ENCODE results near the gene KIAA1958.

- no peak for TF ChIP-seq CTCF (IDR thresholded peaks at IDR 0.05)
- TF ChIP-seq POLR2A (IDR thresholded peaks at IDR 0.05), result no peak
- TF ChIP-seq POLR2AphosphoS5 (IDR thresholded peaks at IDR 0.05), result no peak
Measured at GRCh38 chr9:112485574-112485973, 1.1 kb upstream of the KIAA1958 start.
